ENCODE data around the gene KIAA0930.

Gene KIAA0930

DNA sequence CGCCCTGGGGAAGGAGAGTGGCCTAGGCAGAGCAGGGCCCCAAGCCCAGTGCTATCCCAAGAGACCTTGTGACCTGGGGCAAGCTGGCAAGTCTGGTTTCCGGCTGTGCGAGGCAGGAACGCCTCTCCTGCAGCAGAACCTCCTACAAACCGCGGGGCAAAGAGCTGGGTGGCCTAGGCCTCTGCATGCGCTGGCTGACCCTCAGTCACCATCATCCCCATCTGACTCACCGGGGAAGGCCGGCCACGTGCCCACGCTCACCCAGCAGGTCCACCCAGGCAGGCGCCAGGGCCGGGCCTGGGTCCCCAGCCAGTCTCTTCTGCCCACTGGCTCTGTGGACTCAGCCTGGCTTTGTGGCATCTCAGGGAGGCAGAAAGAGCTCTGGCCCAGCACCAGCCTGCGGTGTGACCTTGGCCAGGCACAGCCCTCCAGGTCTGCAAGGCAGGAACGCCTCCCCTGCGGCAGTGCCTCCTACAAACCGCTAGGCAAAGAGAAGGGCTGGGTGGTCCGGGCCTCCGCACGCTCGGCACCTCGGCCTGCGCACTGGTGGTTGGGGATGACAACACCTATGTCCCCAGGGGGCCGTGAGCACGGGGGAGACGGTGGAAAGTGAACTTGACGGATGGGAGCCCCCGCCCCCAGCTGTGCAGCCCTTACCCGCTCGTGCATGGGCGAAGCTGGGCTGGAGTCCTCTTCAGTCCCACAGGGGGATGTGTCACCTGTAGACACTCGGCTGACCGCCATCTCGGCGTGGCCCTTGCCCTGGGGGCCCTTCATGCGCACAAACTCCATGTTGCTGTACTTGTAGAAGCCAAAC lies 38.2 kb downstream of the KIAA0930 start:
- TF ChIP-seq, protein P1, sequence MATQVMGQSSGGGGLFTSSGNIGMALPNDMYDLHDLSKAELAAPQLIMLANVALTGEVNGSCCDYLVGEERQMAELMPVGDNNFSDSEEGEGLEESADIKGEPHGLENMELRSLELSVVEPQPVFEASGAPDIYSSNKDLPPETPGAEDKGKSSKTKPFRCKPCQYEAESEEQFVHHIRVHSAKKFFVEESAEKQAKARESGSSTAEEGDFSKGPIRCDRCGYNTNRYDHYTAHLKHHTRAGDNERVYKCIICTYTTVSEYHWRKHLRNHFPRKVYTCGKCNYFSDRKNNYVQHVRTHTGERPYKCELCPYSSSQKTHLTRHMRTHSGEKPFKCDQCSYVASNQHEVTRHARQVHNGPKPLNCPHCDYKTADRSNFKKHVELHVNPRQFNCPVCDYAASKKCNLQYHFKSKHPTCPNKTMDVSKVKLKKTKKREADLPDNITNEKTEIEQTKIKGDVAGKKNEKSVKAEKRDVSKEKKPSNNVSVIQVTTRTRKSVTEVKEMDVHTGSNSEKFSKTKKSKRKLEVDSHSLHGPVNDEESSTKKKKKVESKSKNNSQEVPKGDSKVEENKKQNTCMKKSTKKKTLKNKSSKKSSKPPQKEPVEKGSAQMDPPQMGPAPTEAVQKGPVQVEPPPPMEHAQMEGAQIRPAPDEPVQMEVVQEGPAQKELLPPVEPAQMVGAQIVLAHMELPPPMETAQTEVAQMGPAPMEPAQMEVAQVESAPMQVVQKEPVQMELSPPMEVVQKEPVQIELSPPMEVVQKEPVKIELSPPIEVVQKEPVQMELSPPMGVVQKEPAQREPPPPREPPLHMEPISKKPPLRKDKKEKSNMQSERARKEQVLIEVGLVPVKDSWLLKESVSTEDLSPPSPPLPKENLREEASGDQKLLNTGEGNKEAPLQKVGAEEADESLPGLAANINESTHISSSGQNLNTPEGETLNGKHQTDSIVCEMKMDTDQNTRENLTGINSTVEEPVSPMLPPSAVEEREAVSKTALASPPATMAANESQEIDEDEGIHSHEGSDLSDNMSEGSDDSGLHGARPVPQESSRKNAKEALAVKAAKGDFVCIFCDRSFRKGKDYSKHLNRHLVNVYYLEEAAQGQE (IDR thresholded peaks at IDR 0.05; ENCODE audit: insufficient read depth in 1 of 2, low read depth in 2 of 2, low read length in 2 of 2), result no peak
- TF ChIP-seq FOXP2 (optimal IDR thresholded peaks at IDR 0.05; ENCODE audit: borderline replicate concordance, extremely low read depth, extremely low read length, insufficient read depth) (no peak), TAF1 (IDR thresholded peaks at IDR 0.05; ENCODE audit: borderline replicate concordance, insufficient read depth, low read length) (no peak), POLR2AphosphoS5 (IDR thresholded peaks at IDR 0.05; ENCODE audit: low read depth, low read length) (no peak), SIN3A (IDR thresholded peaks at IDR 0.05; ENCODE audit: borderline replicate concordance, insufficient read depth, low read length) (no peak)

DNA sequence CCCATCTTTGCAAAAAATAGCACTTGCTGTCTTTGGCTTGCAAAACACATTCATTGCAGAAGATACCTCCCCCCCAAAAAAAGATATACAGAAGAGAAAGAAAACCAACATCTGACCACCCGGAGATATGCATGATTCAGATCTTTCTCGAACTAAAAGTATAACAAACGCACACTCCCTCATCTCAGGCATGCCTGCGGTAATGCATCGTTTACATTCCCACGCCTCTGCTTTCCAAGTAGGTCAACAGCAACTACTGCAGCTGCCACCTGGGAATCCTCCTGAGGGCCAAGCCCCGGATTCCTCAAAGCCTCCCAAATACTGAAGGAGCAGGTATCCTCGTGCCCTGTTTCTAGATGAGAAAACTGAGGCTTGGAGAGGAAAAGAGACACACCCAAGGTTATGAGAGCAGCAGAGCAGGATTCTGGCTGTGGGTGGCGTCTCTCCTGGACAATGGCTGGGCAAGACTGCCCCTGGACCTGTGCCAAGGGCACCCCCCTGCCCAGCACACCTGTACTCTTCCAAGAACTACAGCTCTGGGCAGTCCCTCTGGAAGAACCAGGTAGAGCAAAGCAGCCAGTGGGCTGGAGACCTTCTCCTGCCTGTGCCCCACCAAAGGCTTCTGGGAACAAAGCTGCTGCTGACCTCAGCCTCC lies 38.9 kb downstream of the KIAA0930 start:
- no peak for TF ChIP-seq FOXP2 (optimal IDR thresholded peaks at IDR 0.05; ENCODE audit: borderline replicate concordance, extremely low read depth, extremely low read length, insufficient read depth)
- no peak for TF ChIP-seq TAF1 (IDR thresholded peaks at IDR 0.05; ENCODE audit: borderline replicate concordance, insufficient read depth, low read length)

DNA sequence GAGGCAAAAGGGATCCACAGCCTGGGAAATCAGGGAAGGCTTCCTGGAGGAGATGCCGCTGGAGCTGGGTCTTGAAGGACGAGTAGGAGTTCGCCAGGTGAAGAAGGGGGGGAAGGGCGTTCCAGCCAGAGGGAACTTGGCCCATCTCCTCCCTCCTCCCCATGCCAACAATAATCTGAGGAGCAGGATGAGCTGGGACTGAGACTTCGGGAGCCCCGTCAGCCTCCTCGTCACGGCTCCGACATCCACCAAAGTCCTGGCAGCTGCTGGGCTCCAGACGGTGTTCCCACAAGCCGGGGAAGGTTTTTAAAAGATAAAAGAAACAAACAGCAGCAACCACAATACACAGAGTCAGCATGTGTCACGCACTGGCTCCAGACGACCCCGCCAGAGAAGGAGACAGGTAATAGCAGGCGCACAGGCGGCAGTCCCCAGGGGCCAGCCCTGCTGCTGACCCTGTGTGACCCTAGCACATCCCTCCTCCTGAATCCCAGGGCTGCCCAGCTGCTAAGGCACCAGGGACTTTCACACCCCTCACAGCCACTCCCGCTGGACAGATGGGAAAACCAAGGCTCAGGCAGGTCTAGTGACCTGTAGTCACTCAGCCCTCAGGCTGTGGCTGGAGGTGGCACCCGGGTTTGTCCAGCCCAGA lies 39.7 kb downstream of the KIAA0930 start:
- TF ChIP-seq POLR2AphosphoS5 (IDR thresholded peaks at IDR 0.05; ENCODE audit: low read depth, low read length), result no peak
- TF ChIP-seq TAF1 (IDR thresholded peaks at IDR 0.05; ENCODE audit: borderline replicate concordance, insufficient read depth, low read length), result no peak
- no peak for TF ChIP-seq SIN3A (IDR thresholded peaks at IDR 0.05; ENCODE audit: borderline replicate concordance, insufficient read depth, low read length)
- TF ChIP-seq FOXP2 (optimal IDR thresholded peaks at IDR 0.05; ENCODE audit: borderline replicate concordance, extremely low read depth, extremely low read length, insufficient read depth), result no peak
- TF ChIP-seq, protein P1 (IDR thresholded peaks at IDR 0.05; ENCODE audit: insufficient read depth in 1 of 2, low read depth in 2 of 2, low read length in 2 of 2), result no peak

DNA sequence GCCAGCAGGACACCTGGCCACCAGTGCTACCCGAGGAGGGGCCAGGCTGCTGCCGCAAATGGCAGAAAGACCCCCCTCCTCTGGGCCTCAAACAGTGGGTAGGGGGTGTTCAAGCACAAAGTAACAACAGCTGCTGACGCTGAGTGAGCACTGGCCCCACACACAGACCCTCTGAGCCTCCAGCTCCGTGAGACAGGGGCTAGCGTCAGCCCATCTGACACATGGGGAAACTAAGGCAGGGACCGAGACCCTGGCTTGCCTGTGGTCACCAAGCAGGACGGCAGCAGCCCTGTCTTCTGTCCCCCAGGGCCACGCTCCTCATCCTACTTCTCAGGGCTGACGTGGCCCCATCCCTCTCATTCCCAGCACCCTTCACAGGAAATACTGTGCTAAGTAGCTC lies 40.5 kb downstream of the KIAA0930 start:
- TF ChIP-seq POLR2AphosphoS5 (IDR thresholded peaks at IDR 0.05; ENCODE audit: low read depth, low read length) (no peak), FOXP2 (optimal IDR thresholded peaks at IDR 0.05; ENCODE audit: borderline replicate concordance, extremely low read depth, extremely low read length, insufficient read depth) (no peak), TAF1 (IDR thresholded peaks at IDR 0.05; ENCODE audit: borderline replicate concordance, insufficient read depth, low read length) (no peak), SIN3A (IDR thresholded peaks at IDR 0.05; ENCODE audit: borderline replicate concordance, insufficient read depth, low read length) (no peak)
- TF ChIP-seq, protein P1 (IDR thresholded peaks at IDR 0.05; ENCODE audit: insufficient read depth in 1 of 2, low read depth in 2 of 2, low read length in 2 of 2), result no peak

DNA sequence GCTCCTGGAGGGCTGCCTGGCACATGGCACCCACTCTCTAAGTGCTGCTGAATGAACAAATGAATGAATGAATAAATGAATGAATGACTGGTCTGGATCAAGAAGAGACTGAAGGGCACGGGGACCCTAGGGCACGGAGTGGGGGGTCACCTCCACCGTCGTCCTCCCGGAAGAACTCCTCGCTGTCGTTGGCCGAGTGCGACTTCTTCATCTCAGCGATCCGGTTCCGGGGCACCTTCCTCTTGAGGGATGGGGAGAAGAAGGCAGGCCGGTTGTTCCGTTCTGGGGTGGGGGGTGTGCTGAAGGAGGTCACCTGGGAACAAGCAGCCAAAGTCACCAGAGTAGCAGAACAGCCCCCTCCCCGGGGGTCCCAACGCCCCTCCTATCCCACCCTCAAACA lies 41.0 kb downstream of the KIAA0930 start:
- TF ChIP-seq FOXP2 (optimal IDR thresholded peaks at IDR 0.05; ENCODE audit: borderline replicate concordance, extremely low read depth, extremely low read length, insufficient read depth) (no peak), TAF1 (IDR thresholded peaks at IDR 0.05; ENCODE audit: borderline replicate concordance, insufficient read depth, low read length) (no peak), POLR2AphosphoS5 (IDR thresholded peaks at IDR 0.05; ENCODE audit: low read depth, low read length) (no peak), SIN3A (IDR thresholded peaks at IDR 0.05; ENCODE audit: borderline replicate concordance, insufficient read depth, low read length) (no peak)
- TF ChIP-seq, protein P1 (IDR thresholded peaks at IDR 0.05; ENCODE audit: insufficient read depth in 1 of 2, low read depth in 2 of 2, low read length in 2 of 2), result no peak
